HG02884 (cell line): ENCODE results near the gene TMEM198.

Experiments
- ATAC-seq: cut with Tn5 transposase; IDR thresholded peaks from one replicate; pipeline ENCODE4 v1.9.1; 2021; ENCODE audit warnings: mild to moderate bottlenecking, moderate library complexity; ENCODE audit not compliant: unreplicated experiment

Gene TMEM198

GRCh38 chr2:219543596-219544358, at the start of gene TMEM198, which contains the start of gene CHPF:
TSS of gene TMEM198 (plus strand) at chr2:219544028. CDS start at chr2:219544728, 700 bp downstream.
TSS of gene CHPF (minus strand) at chr2:219543809. CDS start at chr2:219543538, 271 bp downstream.
- ATAC-seq = peak; percentile 64

DNA sequence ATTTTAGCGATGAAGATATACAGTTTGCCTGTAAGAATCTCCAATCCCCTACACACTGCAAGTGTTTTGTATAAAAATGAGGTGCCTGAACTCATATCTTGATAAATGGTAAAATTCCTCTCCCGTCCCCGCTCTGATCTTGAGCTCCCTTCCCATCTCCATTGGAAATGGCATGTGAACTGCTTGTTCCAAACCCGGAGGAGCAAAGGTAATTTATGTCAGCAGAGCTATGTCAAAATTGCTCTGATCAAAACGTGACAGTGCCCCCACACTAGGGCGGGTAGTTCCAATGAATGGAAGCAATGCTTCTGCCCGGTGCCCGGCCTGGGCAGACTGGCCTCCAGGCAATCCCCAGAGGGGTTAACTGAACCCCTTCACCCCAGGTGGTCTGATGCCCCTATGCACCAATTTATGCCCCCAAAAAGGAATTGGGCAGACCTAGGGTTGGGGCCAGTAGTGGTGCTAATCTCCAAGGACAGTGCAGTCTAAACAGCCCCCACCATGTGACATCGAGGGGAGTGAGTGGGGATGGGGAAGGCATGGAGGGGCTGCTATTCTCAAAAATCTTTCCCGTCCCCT, 48.8 kb upstream of the TMEM198 start:
- ATAC-seq = no peak

DNA sequence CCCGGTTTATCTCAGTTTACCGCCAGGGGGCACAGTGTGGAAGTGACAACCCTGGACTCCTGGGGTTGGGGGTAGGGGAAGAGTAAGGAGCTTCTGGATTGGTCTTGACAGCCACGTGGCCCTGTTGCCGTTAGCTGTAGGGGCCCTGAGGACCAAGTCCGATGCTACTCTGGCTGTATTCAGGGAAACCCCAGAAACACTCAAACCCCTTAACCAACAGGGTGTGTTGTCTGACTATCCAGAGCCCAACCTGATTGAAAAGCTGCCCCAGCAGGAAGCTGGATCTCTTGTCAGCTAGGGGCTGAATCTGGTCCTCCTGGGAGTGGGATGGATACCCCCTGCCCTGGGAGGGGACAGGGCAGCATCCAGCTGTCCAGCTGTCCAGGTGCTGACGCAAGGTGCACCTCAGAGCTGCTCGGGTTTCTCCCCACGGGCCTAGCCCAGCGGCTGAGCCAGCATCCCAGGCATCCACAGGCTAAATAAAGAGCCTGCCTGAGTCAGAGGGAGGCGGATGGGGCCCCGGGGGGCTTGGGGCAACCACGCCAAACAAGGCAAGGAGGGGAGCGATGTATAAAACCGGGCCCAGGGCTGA, 48.2 kb upstream of the TMEM198 start:
- no peak for ATAC-seq

DNA sequence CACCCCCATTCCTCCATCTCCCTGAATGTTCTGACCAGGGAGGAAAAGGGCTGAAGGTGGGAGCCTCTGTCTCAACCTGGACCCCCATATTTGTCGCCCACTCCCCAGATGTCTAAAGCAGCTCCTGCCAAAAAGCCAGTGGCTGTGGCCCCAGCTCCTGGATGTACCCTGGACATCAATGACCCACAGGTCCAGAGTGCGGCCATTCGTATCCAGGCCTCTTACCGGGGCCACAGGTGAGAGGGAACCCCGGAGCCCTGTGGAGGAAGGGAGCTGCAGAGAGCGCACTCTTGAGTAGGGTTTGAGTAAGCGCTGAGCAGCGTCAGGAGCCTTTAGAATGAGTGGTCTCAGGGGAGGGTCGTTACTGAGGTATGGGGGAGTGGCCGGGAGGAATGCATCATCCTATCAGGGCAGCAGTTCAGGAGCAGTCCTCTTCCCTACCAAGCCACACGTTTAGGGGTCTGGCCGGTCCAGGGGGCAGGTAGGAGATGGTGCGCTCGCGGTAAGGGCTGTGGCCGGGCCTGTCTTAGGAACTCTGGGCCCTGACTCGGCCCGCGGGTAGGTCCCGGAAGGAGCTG, 47.5 kb upstream of the TMEM198 start:
- ATAC-seq = no peak

DNA sequence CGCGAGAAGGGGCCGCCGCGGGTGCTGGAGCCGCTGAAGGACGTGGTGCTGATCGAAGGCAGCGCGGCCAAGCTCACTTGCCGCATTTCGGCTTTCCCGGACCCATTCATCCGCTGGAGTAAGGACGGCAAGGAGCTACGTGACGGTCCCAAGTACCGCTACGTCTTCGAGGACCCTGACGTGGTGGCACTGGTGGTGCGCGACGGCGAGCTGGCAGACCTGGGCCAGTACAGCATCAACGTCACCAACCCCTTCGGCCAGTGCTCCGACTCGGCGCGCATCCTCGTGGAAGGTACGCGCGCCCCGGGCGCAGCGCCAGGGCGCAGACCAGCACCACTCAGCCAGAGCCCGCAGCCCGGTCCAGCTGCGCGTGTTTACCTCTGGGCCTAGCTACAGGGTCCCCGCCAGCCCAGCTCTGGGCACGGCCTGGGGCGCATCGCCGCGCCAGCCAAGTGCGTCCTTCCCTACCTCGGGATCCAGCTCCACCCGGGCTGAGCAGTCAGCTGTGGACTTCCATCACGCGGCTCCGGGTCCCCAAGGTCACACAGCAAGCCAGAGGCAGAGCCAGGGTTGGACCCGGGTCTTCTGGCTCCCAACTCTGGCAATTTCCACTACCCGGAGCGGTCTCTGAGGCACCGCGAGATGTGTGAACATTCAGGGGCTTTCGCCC, 46.9 kb upstream of the TMEM198 start:
- ATAC-seq = no peak

- no peak for ATAC-seq
These were observed 46.1 kb upstream of the TMEM198 start for GRCh38 chr2:219497495-219498279.

- peak; percentile 94 for ATAC-seq
These were observed 45.4 kb upstream of the TMEM198 start, which contains the start of gene GMPPA for GRCh38 chr2:219498280-219499057. TSS of gene GMPPA (plus strand) at chr2:219498891. CDS start at chr2:219499976, 1,085 bp downstream.

DNA sequence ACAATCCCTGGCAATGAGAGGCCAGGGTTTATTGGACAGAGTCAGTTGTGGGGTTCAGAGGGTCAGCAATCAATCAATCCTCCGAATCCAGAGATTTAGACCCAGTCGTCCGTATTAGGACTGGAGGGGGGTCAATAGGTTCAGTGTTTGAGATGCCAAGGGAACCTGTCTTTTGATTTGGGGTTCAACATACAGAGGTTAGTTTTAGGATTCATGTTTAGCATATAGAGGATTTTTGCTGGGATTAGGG, 44.8 kb upstream of the TMEM198 start:
- ATAC-seq = no peak

GRCh38 chr2:219499555-219499954, 44.3 kb upstream of the TMEM198 start:
- no peak for ATAC-seq

GRCh38 chr2:219500135-219500534, 43.7 kb upstream of the TMEM198 start:
- no peak for ATAC-seq

- ATAC-seq = no peak
These were observed 42.0 kb upstream of the TMEM198 start for GRCh38 chr2:219501849-219502248.

DNA sequence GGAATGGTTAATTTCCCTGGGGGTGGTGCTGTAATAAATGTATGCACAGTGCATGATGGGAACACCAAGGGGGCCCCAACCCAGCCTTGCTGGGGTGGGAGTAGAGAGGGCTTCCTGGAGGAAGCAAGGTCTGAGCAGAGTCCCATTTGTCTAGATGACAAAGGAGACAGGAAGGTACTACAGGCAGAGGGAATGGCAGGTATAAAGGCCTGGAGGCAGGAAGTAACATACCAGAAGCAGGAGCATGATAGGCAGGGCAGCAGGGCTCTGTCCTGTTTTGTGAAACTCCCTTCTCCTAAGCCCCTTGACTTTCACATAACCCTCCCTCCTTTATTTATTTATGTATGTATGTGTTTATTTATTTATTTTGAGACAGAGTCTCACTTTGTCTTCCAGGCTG, 41.2 kb upstream of the TMEM198 start:
- ATAC-seq = no peak

DNA sequence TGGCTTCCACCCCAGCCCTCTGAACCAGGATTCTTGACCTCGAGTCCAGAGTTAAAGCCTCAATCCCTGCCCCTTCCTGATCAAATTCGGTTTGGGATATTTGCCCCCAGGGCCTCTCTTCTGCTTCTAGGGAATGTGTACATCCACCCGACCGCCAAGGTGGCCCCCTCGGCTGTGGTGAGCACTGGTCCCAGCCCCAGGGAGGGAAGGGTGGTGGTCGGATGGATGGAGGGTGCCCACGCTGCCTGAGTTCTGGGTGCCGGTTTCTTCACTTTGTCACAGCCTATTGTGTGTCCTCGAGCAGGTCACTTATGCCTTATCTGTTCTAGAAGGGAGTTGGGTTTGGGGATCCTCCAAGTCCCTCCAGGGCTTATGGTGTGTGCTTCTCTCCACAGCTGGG, 38.2 kb upstream of the TMEM198 start:
- no peak for ATAC-seq

DNA sequence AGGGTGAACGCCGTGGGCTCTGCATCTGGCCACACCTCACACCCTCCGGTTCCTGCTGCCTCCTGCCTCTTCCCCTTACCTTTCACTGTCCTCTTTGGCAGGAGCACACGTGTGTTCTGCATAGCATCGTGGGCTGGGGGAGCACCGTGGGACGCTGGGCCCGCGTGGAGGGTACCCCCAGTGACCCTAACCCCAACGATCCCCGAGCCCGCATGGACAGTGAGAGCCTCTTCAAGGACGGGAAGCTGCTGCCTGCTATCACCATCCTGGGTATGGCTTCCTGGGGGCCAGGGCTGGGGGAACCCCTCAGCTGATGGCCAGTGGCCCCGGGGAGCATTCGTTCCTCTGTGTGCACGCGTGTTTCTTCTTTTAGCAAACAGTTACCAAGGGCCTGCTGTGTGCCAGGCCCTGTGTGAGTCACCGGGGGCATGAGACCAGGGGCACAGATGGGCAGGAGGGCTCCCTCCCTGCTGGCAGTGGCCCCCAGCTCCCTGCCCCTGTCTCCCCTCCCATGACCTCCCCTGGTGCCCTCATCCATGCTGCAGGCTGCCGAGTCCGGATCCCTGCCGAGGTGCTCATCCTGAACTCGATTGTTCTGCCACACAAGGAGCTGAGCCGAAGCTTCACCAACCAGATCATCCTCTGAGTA, 37.6 kb upstream of the TMEM198 start:
- ATAC-seq = no peak

DNA sequence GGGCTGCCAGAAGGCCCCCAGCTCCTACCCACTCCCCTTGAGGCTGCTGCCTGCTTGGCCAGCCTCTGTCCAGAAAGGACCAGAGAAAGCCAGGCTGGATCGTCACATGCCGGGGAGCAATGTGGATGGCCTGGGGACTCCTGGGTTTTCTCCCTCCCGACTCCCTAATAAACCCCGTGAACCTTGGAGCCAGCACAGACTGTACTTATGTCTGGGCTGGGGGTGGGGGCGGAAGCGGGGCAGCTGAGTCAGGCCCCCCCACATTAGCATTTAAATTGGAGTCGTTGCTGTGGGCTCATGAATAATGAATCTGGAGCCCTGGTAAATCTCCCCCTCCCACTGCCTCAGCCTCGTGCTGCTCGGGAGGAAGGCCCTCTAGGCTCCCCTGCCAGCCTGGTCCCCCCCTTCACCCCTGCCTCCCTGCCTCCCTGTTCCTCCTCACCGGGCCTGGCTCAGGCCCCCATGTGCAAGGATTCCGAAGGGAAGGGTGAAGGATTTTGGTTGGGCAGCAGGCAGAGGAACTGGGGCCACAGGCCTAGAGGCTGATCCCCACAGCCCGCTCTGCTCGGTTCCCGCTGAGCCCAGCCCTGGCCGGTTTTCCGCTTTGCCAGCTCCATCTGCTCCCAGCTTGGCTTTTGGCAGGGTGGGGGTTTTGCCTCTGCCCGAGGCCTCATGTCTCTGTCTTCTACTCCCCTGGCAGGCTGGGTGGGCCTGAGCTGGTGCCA, 36.9 kb upstream of the TMEM198 start:
- ATAC-seq = no peak

DNA sequence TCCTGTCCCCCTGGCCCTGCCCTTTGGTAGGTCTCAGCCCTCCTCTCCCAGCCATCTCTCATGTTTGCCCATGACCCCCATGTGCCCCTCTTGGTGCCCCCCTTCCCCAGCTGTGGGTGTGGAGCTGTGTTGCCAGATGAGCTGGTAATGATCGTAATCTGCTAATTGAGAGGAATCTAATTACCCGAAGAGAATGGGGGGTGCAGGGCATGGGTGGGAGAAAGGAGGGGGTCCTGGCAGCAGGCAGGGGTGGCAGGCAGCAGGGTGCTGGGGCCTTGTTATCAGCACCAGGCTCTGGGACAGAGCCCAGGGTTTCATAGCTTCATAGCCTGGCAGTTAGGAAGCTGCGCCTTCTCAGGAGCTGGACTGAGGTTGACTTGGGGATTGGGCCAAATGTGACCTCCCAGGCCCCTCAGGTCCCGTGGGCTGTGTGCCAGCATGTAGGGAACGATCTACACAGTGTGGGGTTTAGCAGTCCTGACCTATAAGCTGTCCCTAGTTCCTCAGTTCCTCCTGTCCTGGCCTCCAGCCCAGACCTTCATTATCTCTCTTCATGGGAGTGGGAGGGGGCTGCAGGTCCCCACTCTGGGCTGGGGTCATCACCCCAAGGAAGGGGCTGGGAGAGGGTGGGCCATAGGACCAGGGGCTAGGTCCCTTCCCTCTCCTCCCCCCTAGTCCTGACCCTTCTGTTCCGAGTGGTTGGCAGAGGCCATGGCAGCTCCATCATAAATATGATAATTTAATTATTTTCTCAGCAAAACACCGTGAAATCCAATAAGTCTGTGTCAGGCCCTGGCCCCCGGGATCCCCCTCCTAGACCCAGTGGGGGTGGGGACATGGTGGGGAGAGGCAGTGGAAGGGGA, 36.0 kb upstream of the TMEM198 start:
- ATAC-seq = no peak

DNA sequence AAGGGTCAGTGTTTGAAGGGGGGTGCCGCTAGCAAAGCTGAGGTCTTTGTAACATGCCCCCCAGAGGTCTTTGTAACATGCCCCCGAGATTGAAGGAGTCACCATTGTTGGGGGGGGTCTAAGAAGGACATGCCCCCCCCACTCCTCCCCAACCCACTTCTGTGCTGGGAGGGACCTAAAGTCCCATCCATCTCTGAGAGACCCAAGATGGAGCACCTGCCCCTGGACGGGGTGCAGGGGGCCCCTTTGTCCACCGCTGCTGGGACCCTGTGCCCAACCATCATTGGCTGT, 35.4 kb upstream of the TMEM198 start:
- no peak for ATAC-seq
